Smooth muscle cell of the brain vasculature (primary cell): ENCODE results near the gene RBM12.

Source experiments
- DNase-seq: peaks from one replicate; pipeline ENCODE4 v3.0.0-alpha.2; 2012; ENCODE audit warnings: low read depth, low spot score

Gene RBM12

GRCh38 chr20:35625584-35626385 lies 38.9 kb downstream of the RBM12 start:
- no peak for DNase-seq

- no peak for DNase-seq
Measured at GRCh38 chr20:35621560-35621946, 43.1 kb downstream of the RBM12 start.

- no peak for DNase-seq
Measured at GRCh38 chr20:35620818-35621559, 43.7 kb downstream of the RBM12 start.

GRCh38 chr20:35619196-35620095 lies 45.3 kb downstream of the RBM12 start:
- DNase-seq, result peak; percentile 50

GRCh38 chr20:35618263-35619131 lies 46.2 kb downstream of the RBM12 start:
- no peak for DNase-seq

GRCh38 chr20:35617397-35618262 lies 47.1 kb downstream of the RBM12 start:
- no peak for DNase-seq

GRCh38 chr20:35616465-35617396 lies 48.0 kb downstream of the RBM12 start:
- DNase-seq, result peak; percentile 99

GRCh38 chr20:35615667-35616464 lies 48.8 kb downstream of the RBM12 start, which contains the start of gene SPAG4:
Gene SPAG4, plus strand, starts transcription at chr20:35615829. Its CDS starts 175 bp downstream, at chr20:35616004.
- DNase-seq, result no peak

GRCh38 chr20:35611482-35611881 lies 53.2 kb downstream of the RBM12 start:
- no peak for DNase-seq

- no peak for DNase-seq
Measured at GRCh38 chr20:35610833-35611427, 53.8 kb downstream of the RBM12 start.

- DNase-seq, result no peak
Measured at GRCh38 chr20:35607003-35607735, 57.5 kb downstream of the RBM12 start.

GRCh38 chr20:35606127-35606526 lies 58.6 kb downstream of the RBM12 start:
- no peak for DNase-seq

GRCh38 chr20:35604449-35604747 lies 60.3 kb downstream of the RBM12 start:
- no peak for DNase-seq

GRCh38 chr20:35603695-35604448 lies 60.8 kb downstream of the RBM12 start:
- DNase-seq, result no peak

- no peak for DNase-seq
Measured at GRCh38 chr20:35602851-35603495, 61.7 kb downstream of the RBM12 start.

GRCh38 chr20:35601990-35602389 lies 62.7 kb downstream of the RBM12 start:
- no peak for DNase-seq
